ENCODE measurements around the gene ADAMTS9. TPM values are rescaled to one million over a fixed set of nuclear protein-coding genes. Genes with fewer than 3 reads are reported as not detected.

The ADAMTS9 gene
- total and polyA plus RNA-seq, 3 experiments from 2014 or later, result not detected

DNA sequence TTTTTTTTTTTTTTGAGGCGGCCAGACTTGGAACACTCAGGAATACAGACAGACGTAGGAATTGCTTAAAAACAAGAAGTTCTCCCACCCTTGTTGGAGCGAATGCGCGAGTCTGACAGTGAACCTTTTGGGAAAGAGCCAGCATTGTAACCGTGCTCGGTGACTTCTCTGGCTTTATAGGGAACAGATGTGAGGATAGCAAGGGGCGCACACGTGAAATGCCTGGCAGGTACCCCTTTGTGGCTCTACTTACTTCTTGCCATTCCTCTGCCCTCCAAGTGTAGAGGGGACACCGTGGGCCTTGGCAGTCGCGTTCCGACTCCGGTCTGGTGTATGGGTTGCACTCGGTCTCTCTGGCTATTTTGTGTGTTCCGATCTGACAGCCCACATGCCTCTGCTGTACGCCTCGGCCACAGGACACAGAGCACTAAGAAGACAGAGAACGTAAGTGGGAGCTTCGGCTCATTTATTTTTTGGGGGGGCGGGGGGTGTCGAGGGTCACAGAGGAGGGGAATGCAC lies 126.4 kb downstream of the ADAMTS9 start:
- H3K9me3 Mint-ChIP-seq, result peaks cover 0 to 2% (median 0%) of the 10 kb centered on the region in 5 donors
- DNase-seq, result no peak
- no peaks in the 10 kb centered on the region for H3K36me3 Mint-ChIP-seq
- Histone ChIP-seq H3K27me3 (ENCODE audit: insufficient read depth, low read length, poor library complexity, severe bottlenecking) (no peaks in the 10 kb centered on the region), H3K36me3 (ENCODE audit: insufficient read depth, low read length) (no peaks in the 10 kb centered on the region), H3K27ac (ENCODE audit: low read depth, low read length) (no peak overlapping the region), H3K4me3 (ENCODE audit: low read length) (no peak overlapping the region), H3K9me3 (ENCODE audit: low read length) (no peaks in the 10 kb centered on the region), H3K4me1 (ENCODE audit: insufficient read depth, low read length) (no peaks in the 10 kb centered on the region)
- H3K4me3 Mint-ChIP-seq, result no peak overlapping the region
- CTCF ChIA-PET, result interaction anchor here (1.5 kb wide), 1 partner anchor 9 kb away, joined by 4 read pairs; no protein-coding TSS in a partner anchor
- no peaks in the 10 kb centered on the region for H3K4me1 Mint-ChIP-seq
- POLR2A ChIA-PET, result no interaction called here
- H3K27ac Mint-ChIP-seq, result no peak overlapping the region
- H3K27me3 Mint-ChIP-seq, result peaks cover 0 to 3% of the 10 kb centered on the region in 2 donors

DNA sequence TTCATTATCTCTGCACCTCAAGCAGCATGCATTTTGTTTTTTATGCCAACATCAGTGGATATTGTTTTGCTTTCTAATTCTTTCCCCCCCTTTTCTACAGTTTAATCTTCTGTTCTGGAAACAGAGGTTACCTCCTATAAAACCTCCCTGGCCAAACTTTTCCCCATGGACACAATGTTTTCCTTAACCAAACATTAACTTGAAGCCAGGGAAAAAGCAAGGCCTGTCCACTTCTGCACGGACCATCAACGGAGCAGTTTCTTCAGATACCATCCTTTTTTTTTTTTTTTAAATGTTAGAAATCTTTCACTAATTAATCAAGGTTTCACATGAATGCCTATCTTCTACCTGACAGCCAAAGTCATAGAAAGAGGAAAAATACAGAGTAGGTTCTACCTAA lies 127.0 kb downstream of the ADAMTS9 start:
- H3K4me3 Mint-ChIP-seq, result no peak overlapping the region
- no peaks in the 10 kb centered on the region for H3K4me1 Mint-ChIP-seq
- no peak for DNase-seq
- H3K4me1 ChIP-seq (ENCODE audit: insufficient read depth, low read length), result no peaks in the 10 kb centered on the region
- CTCF ChIA-PET, result no interaction called here
- H3K27ac Mint-ChIP-seq, result no peak overlapping the region
- no peaks in the 10 kb centered on the region for H3K36me3 Mint-ChIP-seq
- no peak overlapping the region for H3K4me3 ChIP-seq (ENCODE audit: low read length)
- H3K27ac ChIP-seq (ENCODE audit: low read depth, low read length), result no peak overlapping the region
- H3K27me3 ChIP-seq (ENCODE audit: insufficient read depth, low read length, poor library complexity, severe bottlenecking), result no peaks in the 10 kb centered on the region
- peaks cover 0 to 3% of the 10 kb centered on the region in 2 donors for H3K27me3 Mint-ChIP-seq
- POLR2A ChIA-PET, result no interaction called here
- peaks cover 0 to 2% (median 0%) of the 10 kb centered on the region in 5 donors for H3K9me3 Mint-ChIP-seq
- H3K36me3 ChIP-seq (ENCODE audit: insufficient read depth, low read length), result no peaks in the 10 kb centered on the region
- H3K9me3 ChIP-seq (ENCODE audit: low read length), result no peaks in the 10 kb centered on the region

DNA sequence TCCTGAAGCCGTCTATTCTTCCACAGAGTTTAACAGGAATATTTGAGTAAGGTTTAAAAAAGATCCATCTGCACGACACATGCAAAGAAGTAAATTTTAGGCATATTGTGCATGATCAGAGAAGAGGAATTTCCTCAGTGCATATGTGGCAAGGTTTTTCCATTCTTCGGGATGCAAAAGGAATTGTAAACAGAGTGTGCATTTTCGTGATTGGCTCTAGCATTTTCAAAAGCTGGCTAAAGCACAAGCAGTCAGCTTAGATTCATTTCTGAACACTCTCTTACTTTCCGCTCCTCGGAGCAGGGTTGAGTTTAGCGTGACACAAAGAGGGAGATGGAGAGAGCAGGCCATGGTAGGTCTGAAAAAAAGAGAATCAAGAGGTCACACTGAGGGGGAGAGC lies 128.2 kb downstream of the ADAMTS9 start:
- POLR2A ChIA-PET, result no interaction called here
- Histone ChIP-seq H3K9me3 (ENCODE audit: low read length) (no peaks in the 10 kb centered on the region), H3K4me3 (ENCODE audit: low read length) (no peak overlapping the region), H3K4me1 (ENCODE audit: insufficient read depth, low read length) (no peaks in the 10 kb centered on the region), H3K27me3 (ENCODE audit: insufficient read depth, low read length, poor library complexity, severe bottlenecking) (no peaks in the 10 kb centered on the region), H3K27ac (ENCODE audit: low read depth, low read length) (no peak overlapping the region), H3K36me3 (ENCODE audit: insufficient read depth, low read length) (no peaks in the 10 kb centered on the region)
- no peak overlapping the region for H3K27ac Mint-ChIP-seq
- H3K4me1 Mint-ChIP-seq, result no peaks in the 10 kb centered on the region
- DNase-seq, result no peak
- CTCF ChIA-PET, result no interaction called here
- H3K27me3 Mint-ChIP-seq, result peaks cover 0 to 3% of the 10 kb centered on the region in 2 donors
- H3K4me3 Mint-ChIP-seq, result no peak overlapping the region
- H3K36me3 Mint-ChIP-seq, result no peaks in the 10 kb centered on the region
- peaks cover 0 to 3% (median 0%) of the 10 kb centered on the region in 5 donors for H3K9me3 Mint-ChIP-seq

DNA sequence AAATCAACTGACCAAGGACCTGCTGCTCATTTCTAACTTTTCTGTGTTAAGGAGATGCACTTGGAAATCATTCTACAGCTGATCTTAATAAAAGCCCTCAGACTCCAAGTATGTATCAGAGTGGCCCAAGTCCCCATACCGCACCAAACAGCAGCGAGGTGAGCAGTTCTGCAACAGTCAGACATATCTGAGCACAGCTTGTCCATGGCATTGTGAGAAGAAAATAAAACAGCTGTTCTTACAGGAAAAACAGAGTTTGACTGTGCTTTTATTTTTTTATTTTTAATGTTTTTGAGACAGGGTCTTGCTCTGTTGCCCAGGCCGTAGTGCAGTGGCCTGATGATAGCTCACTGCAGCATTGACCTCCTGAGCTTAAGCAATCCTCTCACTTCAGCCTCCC lies 131.8 kb downstream of the ADAMTS9 start:
- Mint-ChIP-seq H3K36me3 (no peaks in the 10 kb centered on the region), H3K27ac (no peak overlapping the region), H3K4me3 (no peak overlapping the region), H3K27me3 (peaks cover 0 to 1% of the 10 kb centered on the region in 2 donors), H3K9me3 (peaks cover 0 to 5% (median 2%) of the 10 kb centered on the region in 5 donors), H3K4me1 (no peaks in the 10 kb centered on the region)
- no peak overlapping the region for H3K4me3 ChIP-seq (ENCODE audit: low read length)
- no peaks in the 10 kb centered on the region for H3K27me3 ChIP-seq (ENCODE audit: insufficient read depth, low read length, poor library complexity, severe bottlenecking)
- CTCF ChIA-PET, result no interaction called here
- POLR2A ChIA-PET, result no interaction called here
- no peaks in the 10 kb centered on the region for H3K9me3 ChIP-seq (ENCODE audit: low read length)
- H3K27ac ChIP-seq (ENCODE audit: low read depth, low read length), result no peak overlapping the region
- no peaks in the 10 kb centered on the region for H3K36me3 ChIP-seq (ENCODE audit: insufficient read depth, low read length)
- H3K4me1 ChIP-seq (ENCODE audit: insufficient read depth, low read length), result no peaks in the 10 kb centered on the region
- no peak for DNase-seq

DNA sequence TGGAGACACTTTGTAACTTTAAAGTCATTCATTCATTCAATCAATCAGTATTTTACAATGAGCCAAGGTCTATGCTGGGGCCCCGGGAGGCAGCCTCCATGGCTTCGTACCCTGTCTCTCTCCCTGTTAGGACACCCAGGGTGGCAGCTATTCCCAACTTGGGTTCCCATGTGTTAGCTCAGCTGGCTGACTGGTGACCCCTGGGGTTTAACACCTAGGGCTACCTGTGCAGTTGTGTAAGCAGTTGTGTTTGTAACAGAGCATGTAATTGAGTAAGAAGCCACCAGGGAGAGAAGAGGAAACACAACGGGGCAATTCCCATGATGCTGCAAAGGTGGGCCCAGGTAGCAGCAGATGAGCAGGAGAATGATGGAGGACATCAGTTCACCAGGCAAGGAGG lies 132.4 kb downstream of the ADAMTS9 start:
- no peak overlapping the region for H3K4me3 Mint-ChIP-seq
- H3K4me1 Mint-ChIP-seq, result no peaks in the 10 kb centered on the region
- H3K27me3 Mint-ChIP-seq, result no peaks in the 10 kb centered on the region
- H3K36me3 Mint-ChIP-seq, result no peaks in the 10 kb centered on the region
- ChIA-PET POLR2A (no interaction called here), CTCF (no interaction called here)
- H3K9me3 Mint-ChIP-seq, result peaks cover 0 to 5% (median 2%) of the 10 kb centered on the region in 5 donors
- Histone ChIP-seq H3K9me3 (ENCODE audit: low read length) (no peaks in the 10 kb centered on the region), H3K27me3 (ENCODE audit: insufficient read depth, low read length, poor library complexity, severe bottlenecking) (no peaks in the 10 kb centered on the region), H3K27ac (ENCODE audit: low read depth, low read length) (no peak overlapping the region), H3K4me1 (ENCODE audit: insufficient read depth, low read length) (no peaks in the 10 kb centered on the region), H3K4me3 (ENCODE audit: low read length) (no peak overlapping the region), H3K36me3 (ENCODE audit: insufficient read depth, low read length) (no peaks in the 10 kb centered on the region)
- H3K27ac Mint-ChIP-seq, result no peak overlapping the region
- DNase-seq, result no peak

DNA sequence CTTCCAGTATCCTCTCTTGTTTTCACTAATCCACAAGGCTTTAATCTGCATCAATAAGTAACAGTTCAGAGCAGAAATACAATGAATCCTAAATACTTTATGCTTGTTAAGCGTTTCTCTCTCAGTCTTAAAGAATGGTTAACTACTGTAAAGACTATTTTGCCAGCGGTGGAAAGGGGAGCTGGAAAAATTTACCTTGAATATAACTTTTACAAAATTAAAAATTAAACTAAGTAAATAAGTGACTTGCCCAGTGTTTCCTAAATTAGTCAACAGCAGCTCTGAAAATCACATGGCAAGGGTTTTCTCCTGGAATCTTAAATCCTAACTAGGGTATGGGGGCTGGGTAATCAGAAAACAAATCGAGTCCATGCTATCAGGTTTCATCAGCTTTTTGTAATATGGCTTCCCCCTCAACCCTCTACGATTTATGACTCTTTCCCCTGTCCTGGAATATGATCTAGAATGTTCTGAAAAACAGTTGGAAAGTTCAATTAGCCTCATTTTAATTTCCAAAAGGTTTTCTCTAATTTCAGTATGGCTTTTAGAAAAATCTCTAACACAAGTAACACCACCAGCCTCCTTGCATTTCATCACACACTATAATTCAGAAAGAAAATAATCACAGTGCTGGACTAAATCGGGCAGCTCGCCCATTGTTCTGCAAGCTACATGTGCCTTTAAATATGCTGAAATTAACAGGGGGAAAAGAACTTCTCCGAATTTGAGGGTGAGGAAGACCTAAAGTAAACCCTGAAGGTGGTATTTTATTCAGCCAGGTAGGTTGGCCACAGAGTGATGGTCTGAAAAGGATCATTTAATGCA lies 133.5 kb downstream of the ADAMTS9 start:
- H3K36me3 ChIP-seq (ENCODE audit: insufficient read depth, low read length), result no peaks in the 10 kb centered on the region
- no peaks in the 10 kb centered on the region for H3K27me3 ChIP-seq (ENCODE audit: insufficient read depth, low read length, poor library complexity, severe bottlenecking)
- Mint-ChIP-seq H3K4me1 (no peaks in the 10 kb centered on the region), H3K27me3 (no peaks in the 10 kb centered on the region), H3K9me3 (peaks cover 0 to 5% (median 2%) of the 10 kb centered on the region in 5 donors), H3K36me3 (no peaks in the 10 kb centered on the region), H3K4me3 (no peak overlapping the region), H3K27ac (no peak overlapping the region)
- H3K4me1 ChIP-seq (ENCODE audit: insufficient read depth, low read length), result no peaks in the 10 kb centered on the region
- no peak overlapping the region for H3K27ac ChIP-seq (ENCODE audit: low read depth, low read length)
- no peak overlapping the region for H3K4me3 ChIP-seq (ENCODE audit: low read length)
- ChIA-PET POLR2A (no interaction called here), CTCF (no interaction called here)
- DNase-seq, result no peak
- no peaks in the 10 kb centered on the region for H3K9me3 ChIP-seq (ENCODE audit: low read length)

DNA sequence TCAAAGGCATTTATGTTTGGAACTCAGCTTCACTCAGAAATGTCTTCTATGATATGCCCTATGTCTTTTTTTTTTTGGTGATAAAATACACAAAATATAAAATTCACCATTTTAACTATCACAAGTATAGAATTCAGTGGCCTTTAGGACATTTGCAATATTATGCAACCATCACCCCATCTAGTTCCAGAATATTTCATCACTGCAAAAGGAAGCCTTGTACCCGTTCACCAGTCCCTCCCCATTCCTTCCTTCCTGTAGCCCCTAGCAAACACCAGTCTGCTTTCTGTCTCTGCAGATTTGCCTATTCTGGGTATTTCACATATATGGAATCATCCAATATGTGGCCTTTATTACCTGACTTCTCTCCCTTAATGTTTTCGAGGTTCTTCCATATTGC lies 134.8 kb downstream of the ADAMTS9 start:
- Histone ChIP-seq H3K36me3 (ENCODE audit: insufficient read depth, low read length) (no peaks in the 10 kb centered on the region), H3K4me3 (ENCODE audit: low read length) (no peak overlapping the region), H3K27me3 (ENCODE audit: insufficient read depth, low read length, poor library complexity, severe bottlenecking) (no peaks in the 10 kb centered on the region), H3K27ac (ENCODE audit: low read depth, low read length) (no peak overlapping the region), H3K4me1 (ENCODE audit: insufficient read depth, low read length) (no peaks in the 10 kb centered on the region), H3K9me3 (ENCODE audit: low read length) (no peaks in the 10 kb centered on the region)
- no peak overlapping the region for H3K4me3 Mint-ChIP-seq
- ChIA-PET POLR2A (no interaction called here), CTCF (no interaction called here)
- no peaks in the 10 kb centered on the region for H3K27me3 Mint-ChIP-seq
- DNase-seq, result no peak
- H3K36me3 Mint-ChIP-seq, result no peaks in the 10 kb centered on the region
- no peak overlapping the region for H3K27ac Mint-ChIP-seq
- H3K4me1 Mint-ChIP-seq, result no peaks in the 10 kb centered on the region
- peaks cover 0 to 5% (median 2%) of the 10 kb centered on the region in 5 donors for H3K9me3 Mint-ChIP-seq

DNA sequence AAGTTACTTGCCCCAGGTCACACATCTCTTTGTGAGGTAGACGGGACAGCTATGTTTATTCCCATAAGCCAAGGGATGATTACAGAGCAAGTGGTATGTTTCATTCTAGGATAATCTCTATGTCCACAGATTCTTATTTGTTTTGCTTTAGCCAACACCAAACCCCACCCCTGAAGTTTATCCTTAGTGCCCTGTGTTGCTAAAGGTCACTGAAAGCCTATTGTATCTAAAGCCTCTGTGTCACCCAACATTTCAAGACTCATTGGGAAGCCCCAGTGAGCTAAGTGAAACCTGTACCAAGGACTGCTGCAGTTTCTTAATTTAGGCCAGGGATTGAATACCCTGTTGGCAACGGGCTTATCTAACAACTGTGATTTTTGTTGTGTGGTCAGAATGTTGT lies 135.6 kb downstream of the ADAMTS9 start:
- Histone ChIP-seq H3K9me3 (ENCODE audit: low read length) (no peaks in the 10 kb centered on the region), H3K4me1 (ENCODE audit: insufficient read depth, low read length) (no peaks in the 10 kb centered on the region), H3K36me3 (ENCODE audit: insufficient read depth, low read length) (no peaks in the 10 kb centered on the region), H3K4me3 (ENCODE audit: low read length) (no peak overlapping the region), H3K27me3 (ENCODE audit: insufficient read depth, low read length, poor library complexity, severe bottlenecking) (no peaks in the 10 kb centered on the region), H3K27ac (ENCODE audit: low read depth, low read length) (no peak overlapping the region)
- no peak for DNase-seq
- no peaks in the 10 kb centered on the region for H3K27me3 Mint-ChIP-seq
- H3K36me3 Mint-ChIP-seq, result no peaks in the 10 kb centered on the region
- ChIA-PET POLR2A (no interaction called here), CTCF (interaction anchor here (1.2 kb wide), 1 partner anchor 10 kb away, joined by 4 read pairs; no protein-coding TSS in a partner anchor)
- H3K4me1 Mint-ChIP-seq, result no peaks in the 10 kb centered on the region
- H3K4me3 Mint-ChIP-seq, result no peak overlapping the region
- peaks cover 0 to 5% (median 2%) of the 10 kb centered on the region in 5 donors for H3K9me3 Mint-ChIP-seq
- no peak overlapping the region for H3K27ac Mint-ChIP-seq
